Measurements from ENCODE around the gene CTSE. TPM values are rescaled to one million over a fixed set of nuclear protein-coding genes. Genes with fewer than 3 reads are reported as not detected.

The CTSE gene
- total and polyA plus RNA-seq, 2 of the 4 experiments (the other 2 are of a cell fraction): not detected

GRCh38 chr1:206067486-206068227 is 44.0 kb upstream of the CTSE start:
- ChIA-PET CTCF (no interaction called here), POLR2A (ENCODE audit: unreplicated experiment) (no interaction called here)
- WGBS, 2 experiments (ENCODE audit: extremely low coverage in 2 of 2, insufficient read length in 1 of 2): 40% methylated on average over 2 of the region's 8 CpGs; no CpG with 5 or more reads in 1 of the 2 experiments
- Histone ChIP-seq H3K14ac (replicated peaks; ENCODE audit: low read depth, low read length) (no peak overlapping the region), H3K18ac (ENCODE audit: low read depth, low read length) (no peak overlapping the region), H2AFZ (replicated peaks; ENCODE audit: low read length, poor library complexity) (no peak overlapping the region), H3K4ac (ENCODE audit: low read depth, low read length) (no peak overlapping the region), H4K5ac (ENCODE audit: low read depth, low read length) (no peak overlapping the region), H3K79me1 (ENCODE audit: low read depth in 1 of 2, low read length in 2 of 2) (no peaks in the 10 kb centered on the region), H3K9ac (ENCODE audit: low read depth, low read length) (no peak overlapping the region), H2BK15ac (ENCODE audit: low read depth, low read length) (no peak overlapping the region), H3K4me3 (ENCODE audit: insufficient read depth, low read depth, low read length) (no peak overlapping the region), H2BK20ac (ENCODE audit: low read depth, low read length) (no peak overlapping the region), H3K9me3 (ENCODE audit: control insufficient read depth, insufficient read depth, low read length) (no peaks in the 10 kb centered on the region), H2BK120ac (ENCODE audit: low read depth, low read length) (no peak overlapping the region), H3K56ac (ENCODE audit: extremely low read depth, insufficient read depth, low read length) (no peak overlapping the region), H2AK5ac (ENCODE audit: low read depth, low read length) (no peak overlapping the region), H2BK5ac (ENCODE audit: low read depth, low read length, poor library complexity, severe bottlenecking) (no peak overlapping the region), H4K20me1 (ENCODE audit: insufficient read depth, low read length) (no peaks in the 10 kb centered on the region), H3K23ac (ENCODE audit: low read depth, low read length) (no peak overlapping the region), H4K91ac (ENCODE audit: insufficient read depth, low read depth, low read length) (no peak overlapping the region), H3K4me2 (ENCODE audit: low read depth, low read length) (no peak overlapping the region), H3K9me1 (ENCODE audit: insufficient read depth, low read length) (no peaks in the 10 kb centered on the region), H4K8ac (ENCODE audit: low read depth in 2 of 2, low read length in 2 of 2) (no peak overlapping the region), H3K4me1 (ENCODE audit: control insufficient read depth, insufficient read depth, low read length) (no peaks in the 10 kb centered on the region), H3K27me3 (ENCODE audit: control insufficient read depth, insufficient read depth, low read length) (peaks cover 28% of the 10 kb centered on the region), H2AK9ac (replicated peaks; ENCODE audit: low read depth, low read length, poor library complexity) (no peak overlapping the region), H3K27ac (ENCODE audit: insufficient read depth, low read length) (no peak overlapping the region), H3K36me3 (ENCODE audit: control insufficient read depth, insufficient read depth, low read length) (no peaks in the 10 kb centered on the region)
- in situ Hi-C loops (cut with MboI; ENCODE audit: low sequenced_read_pairs): no loop called here
- ATAC-seq (ENCODE audit: low read depth) (no peak), DNase-seq (no peak)
- dilution Hi-C loops (cut with HindIII; ENCODE audit: low sequenced_read_pairs, unreplicated experiment): no loop called here
- TF ChIP-seq RFX5 (IDR thresholded peaks at IDR 0.05; ENCODE audit: low read depth, low read length): no peak
- no peak for TF ChIP-seq NFE2L2 (IDR thresholded peaks at IDR 0.05; ENCODE audit: low read depth, low read length)
- TF ChIP-seq CHD1 (IDR thresholded peaks at IDR 0.05; ENCODE audit: low read depth, low read length): no peak
- TF ChIP-seq MAZ (IDR thresholded peaks at IDR 0.05; ENCODE audit: borderline replicate concordance, low read depth, low read length): no peak
- TF ChIP-seq MAFK (IDR thresholded peaks at IDR 0.05; ENCODE audit: low read depth, low read length): no peak
- TF ChIP-seq POLR2A (IDR thresholded peaks at IDR 0.05; ENCODE audit: low read depth, low read length): no peak
- TF ChIP-seq MXI1 (IDR thresholded peaks at IDR 0.05; ENCODE audit: borderline replicate concordance, low read depth, low read length): no peak
- intact Hi-C loops (cut with micrococcal nuclease): no loop called here
- no TSS peak for BruUV-seq (replicated peaks)
